ENCODE results near the gene CACNB4.

DNA sequence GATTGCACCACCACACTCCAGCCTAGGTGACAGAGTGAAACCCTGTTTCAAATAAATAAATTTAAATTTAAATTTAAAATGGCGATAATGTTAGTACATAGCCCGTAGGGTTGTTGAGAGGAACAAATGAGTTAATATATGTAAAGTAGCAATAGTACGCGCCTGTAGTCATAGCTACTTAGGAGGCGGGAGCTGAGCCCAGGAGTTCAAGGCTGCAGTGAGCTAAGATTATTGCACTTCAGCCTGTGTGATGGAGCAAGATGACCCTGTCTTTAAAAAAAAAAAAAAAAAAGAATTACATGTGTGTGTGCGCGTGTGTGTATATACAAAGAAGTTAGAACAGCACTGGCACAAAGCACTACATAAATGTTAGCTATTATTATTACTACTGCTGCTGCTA lies 153.2 kb downstream of the CACNB4 start:
- TF ChIP-seq EZH2 (IDR thresholded peaks at IDR 0.05) (no peak), EZH2phosphoT487 (IDR thresholded peaks at IDR 0.05; ENCODE audit: borderline replicate concordance) (no peak), POLR2A (IDR thresholded peaks at IDR 0.05; ENCODE audit: borderline replicate concordance, extremely low read depth, insufficient read depth, insufficient read length) (no peak)
- TF ChIP-seq, protein P1, sequence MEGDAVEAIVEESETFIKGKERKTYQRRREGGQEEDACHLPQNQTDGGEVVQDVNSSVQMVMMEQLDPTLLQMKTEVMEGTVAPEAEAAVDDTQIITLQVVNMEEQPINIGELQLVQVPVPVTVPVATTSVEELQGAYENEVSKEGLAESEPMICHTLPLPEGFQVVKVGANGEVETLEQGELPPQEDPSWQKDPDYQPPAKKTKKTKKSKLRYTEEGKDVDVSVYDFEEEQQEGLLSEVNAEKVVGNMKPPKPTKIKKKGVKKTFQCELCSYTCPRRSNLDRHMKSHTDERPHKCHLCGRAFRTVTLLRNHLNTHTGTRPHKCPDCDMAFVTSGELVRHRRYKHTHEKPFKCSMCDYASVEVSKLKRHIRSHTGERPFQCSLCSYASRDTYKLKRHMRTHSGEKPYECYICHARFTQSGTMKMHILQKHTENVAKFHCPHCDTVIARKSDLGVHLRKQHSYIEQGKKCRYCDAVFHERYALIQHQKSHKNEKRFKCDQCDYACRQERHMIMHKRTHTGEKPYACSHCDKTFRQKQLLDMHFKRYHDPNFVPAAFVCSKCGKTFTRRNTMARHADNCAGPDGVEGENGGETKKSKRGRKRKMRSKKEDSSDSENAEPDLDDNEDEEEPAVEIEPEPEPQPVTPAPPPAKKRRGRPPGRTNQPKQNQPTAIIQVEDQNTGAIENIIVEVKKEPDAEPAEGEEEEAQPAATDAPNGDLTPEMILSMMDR (IDR thresholded peaks at IDR 0.05 in 2 of 3, conservative IDR thresholded peaks at IDR 0.05 in 1 of 3; ENCODE audit: borderline replicate concordance in 1 of 3, insufficient read depth in 1 of 3, low read depth in 2 of 3, low read length in 2 of 3), result no peak
- TF ChIP-seq, protein P2, sequence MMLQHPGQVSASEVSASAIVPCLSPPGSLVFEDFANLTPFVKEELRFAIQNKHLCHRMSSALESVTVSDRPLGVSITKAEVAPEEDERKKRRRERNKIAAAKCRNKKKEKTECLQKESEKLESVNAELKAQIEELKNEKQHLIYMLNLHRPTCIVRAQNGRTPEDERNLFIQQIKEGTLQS (IDR thresholded peaks at IDR 0.05), result no peak

Measured in HCT116 (cell line).